GM19035 (cell line): ENCODE data around the gene PLA2G2D.

Experiments
- ATAC-seq: cut with Tn5 transposase; IDR thresholded peaks from one replicate; pipeline ENCODE4 v1.9.1; 2021; ENCODE audit not compliant: unreplicated experiment

PLA2G2D gene

DNA sequence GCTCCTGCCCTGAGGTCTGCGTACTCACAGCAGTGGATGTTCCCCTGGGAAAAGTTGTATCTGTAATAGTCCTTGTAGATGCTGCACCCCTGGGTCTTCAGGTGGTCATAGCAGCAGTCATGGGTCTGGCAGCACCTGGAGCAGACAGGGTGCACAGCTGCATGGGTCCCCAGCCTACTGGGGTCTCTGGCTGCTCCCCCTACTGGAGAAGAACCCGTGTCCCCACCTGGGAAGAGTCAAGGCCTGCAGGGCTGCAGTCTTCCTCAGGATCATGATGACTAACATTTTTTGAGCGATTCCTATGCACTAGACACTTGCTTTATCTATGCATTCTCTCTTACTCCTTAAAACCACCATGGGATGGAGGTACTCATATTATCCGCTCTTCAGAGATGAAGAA lies 3.9 kb downstream of the PLA2G2D start:
- ATAC-seq = no peak

DNA sequence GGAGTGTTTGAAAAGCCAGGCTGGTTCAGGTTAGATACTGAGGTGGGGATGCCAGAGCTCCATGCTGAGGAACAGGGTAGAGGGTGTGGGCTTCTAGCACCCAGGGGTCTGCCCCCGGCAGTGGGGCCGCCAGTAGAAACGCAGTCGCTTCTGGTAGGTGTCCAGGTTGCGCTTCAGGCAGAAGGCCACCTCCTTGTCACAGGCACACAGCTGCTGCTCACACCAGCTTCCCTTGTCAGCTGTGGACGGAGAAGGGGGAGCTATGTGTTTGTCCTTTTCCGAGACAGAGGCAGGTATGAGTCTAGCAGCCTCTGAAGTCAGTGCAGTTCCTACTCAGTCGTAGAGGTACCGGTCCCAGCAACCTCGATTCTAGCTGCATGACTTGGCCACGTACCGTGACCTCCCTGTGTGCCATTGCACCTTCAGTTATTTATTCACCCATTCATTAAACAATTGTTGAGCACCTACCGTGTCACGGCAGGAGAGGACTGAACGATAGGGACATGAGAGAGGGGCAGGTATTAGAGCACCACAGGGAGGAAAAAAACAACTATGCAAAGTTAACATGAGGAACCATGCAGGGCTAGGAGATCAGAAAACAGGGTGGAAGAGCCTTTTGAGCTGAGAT lies 5.2 kb downstream of the PLA2G2D start:
- no peak for ATAC-seq

DNA sequence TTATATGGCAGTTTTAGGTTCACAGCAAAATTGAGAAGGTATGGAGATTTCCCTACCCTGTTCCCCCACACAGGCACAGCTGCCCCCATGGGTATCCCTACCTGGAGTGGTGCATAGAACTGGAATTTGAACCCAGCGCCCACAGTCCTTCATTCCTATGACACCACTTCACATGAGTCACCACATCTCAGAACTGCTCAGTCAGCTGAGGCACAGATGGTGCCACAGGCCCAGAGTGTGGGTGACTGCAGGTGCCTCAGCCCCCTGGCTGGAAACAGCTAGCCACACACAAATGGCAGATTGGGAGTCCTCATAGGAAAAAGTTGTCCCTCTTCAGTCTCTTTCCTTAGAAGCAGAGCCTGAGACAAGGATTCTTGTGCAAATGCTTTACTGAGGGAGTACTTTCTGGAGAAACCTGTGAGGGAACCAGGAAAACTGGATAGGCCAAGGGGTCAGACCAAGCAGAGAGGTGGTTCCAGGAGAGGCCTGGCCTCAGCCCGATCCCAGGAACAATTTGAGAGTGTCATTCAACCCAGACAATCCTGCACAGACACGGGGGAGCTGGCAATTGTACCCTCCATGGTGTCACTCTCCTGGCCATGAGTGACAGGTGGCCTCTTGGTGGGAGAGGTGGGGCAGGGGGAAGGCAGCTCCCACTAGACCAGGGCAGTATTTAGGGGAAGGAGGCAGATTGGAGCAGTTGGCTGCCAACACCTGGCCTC lies 6.9 kb downstream of the PLA2G2D start:
- ATAC-seq = no peak

DNA sequence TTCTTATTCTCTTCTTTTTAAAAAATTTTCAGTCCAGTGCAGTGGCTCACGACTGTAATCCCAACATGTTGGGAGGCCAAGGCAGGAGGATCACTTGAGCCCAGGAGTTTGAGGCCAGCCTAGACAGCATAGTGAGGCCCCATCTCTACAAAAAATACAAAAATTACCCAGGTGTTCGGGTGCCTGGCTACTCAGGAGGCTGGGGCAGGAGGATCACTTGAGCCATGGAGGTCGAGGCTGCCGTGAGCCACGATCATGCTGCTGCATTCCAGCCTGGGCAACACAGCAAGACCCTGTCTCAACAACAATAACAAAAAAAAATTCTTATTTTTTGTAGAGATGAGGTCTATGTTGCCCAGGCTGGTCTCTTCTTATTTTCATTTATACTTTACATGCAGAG lies 7.9 kb downstream of the PLA2G2D start:
- no peak for ATAC-seq

DNA sequence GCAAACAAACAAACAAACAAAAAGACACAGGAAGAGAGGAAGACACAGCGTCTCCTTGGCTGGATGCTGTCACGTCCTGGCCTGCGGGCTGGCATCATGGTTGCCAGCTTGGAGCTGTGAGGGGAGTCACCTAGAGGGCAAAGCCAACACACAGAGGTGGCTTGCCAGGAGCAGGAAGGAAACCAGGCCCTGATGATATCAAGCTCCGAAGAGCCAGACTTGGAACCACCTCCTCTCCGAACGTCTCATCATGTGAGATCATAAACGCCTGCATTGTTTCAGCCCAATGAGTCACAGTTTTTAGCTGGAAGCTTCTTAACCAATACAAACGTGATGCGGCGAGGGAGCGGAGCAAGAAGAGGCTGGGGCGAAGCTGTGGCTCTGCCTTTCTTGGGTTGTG lies 8.7 kb downstream of the PLA2G2D start:
- ATAC-seq = no peak

DNA sequence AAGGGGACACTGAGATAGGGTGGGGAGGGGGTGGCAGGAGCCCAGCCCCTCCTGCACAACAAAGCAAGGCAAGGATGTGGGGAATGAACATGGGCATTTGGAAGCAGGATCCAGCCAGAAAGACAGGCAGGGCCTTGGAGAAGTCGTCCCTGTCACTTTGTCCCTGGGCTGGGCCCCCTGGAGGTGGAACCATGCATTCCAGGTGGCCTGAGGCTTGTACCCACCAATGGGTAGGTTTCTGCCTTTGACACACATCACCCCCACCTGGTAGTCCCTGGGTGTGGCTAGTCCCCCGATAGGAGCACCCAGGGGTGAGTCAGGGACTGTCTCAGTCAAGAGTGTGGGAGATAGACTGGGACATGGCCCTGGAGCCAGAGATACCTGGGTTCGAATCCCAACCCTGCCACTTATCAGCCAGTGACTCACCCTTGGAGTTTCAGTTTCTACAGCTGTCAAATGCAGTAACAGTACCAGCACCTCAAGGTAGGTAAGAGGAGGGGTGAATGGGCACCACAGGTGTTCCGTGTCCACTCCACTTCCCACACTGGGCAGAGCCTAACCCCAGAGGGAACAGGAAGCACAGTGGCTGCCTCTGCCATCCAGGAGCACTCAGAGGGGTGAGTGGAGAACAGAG lies 10.0 kb downstream of the PLA2G2D start:
- ATAC-seq = no peak

DNA sequence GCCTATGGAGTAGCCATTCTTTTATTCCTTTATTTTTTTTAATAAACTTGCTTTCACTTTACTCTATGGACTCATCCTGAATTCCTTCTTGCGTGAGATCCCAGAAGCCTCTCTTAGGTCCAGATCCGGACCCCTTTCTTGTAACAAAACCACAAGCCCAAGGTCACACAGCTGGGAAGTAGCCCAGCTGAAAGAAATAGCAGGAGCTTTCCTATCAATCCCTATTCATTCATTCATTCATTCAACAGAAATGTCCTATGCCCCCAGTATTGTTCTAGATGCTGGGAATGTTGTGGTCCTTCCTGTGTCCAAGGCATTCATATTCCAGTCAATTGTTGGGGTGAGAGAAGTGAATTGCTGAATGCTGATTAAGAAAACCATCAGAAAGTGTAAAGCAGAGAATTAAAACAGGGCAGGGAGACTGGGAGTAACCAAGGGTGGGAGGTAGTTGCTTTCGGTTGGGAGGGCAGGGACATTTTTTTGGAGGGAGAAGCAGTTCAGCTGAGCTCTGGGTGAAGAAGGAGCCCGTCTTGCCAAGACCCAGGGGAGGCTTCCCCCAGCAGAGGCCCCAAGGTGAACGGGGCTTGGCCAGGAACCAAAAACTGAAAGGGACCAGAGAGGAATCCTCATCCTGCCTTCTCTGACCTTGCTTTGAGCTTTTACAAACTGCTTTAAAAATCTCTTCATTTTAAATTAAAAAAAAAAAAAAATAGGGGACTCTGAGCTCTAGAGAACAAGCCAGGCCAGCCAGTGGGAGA lies 10.8 kb downstream of the PLA2G2D start:
- no peak for ATAC-seq

DNA sequence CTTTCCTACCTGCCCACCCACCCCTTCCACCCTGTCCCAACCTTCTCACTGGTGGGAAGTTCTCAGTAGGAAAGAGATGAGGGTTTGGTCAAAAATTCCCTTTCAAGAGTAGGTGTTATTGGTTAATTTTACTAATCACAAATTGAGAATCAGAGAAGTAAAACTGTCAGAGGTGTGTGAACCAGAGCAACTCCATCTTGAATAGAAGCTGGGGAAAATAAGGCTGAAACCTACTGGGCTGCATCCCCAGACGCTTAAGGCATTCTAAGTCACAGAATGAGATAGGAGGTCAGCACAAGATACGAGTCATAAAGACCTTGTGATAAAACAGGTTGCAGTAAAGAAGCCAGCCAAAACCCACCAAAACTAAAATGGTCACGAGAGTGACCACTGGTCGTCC lies 11.5 kb downstream of the PLA2G2D start:
- ATAC-seq = no peak

DNA sequence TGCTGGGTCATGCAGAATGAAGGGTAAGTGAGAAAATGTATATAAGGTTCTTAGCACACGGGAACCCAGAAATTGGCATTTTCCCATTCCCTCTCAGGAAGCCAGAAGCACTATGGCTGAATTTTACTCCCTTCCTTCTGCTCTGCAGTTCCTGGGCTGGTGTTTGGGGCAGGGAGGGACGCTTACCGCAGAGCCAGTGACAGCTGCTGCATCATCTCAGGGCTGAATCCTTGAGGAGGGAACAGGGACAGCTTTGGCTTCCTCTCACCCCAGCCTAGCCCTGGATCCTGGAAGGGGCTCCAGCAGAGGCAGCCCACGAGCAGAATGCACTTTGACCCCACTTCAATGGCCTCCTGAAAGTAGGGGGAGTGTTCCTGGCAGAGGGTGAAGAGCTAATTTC lies 12.0 kb downstream of the PLA2G2D start:
- ATAC-seq = no peak

DNA sequence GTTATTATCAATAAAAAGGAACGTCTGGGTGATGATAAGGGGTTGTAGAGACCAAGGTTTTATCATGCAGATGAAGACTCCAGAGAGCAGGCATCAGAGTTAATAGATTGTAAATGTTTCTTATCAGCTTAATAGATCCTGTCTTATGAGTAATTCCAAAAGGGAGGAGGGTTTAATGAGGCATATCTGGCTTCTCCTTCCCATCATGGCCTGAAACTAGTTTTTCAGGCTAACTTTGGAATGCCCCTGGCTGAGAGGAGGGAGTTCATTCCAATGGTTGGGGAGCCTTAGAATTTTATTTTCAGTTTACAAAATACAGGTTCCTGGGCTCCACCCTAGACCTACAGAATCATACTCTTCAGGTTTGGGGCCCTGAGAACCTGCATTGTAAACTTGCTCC lies 13.5 kb downstream of the PLA2G2D start:
- ATAC-seq = no peak

DNA sequence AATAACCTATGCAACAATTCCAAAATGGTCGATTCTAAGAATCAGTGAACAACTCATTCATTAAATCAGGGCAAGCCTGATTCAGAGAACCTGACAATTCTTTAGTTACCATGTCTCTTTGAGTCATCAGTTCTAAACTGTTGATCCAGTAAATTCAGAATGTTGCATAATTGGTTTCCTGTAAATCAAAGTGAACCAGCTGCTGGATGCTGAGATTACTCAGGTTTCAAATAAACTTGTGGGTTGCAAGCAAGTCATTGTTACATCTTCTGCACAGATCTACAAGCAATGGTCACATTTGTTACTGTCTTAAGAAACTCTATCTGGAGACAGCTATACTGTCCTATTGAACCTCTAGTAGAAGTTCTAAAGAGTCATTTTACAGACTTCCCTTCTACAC lies 16.5 kb downstream of the PLA2G2D start:
- no peak for ATAC-seq

DNA sequence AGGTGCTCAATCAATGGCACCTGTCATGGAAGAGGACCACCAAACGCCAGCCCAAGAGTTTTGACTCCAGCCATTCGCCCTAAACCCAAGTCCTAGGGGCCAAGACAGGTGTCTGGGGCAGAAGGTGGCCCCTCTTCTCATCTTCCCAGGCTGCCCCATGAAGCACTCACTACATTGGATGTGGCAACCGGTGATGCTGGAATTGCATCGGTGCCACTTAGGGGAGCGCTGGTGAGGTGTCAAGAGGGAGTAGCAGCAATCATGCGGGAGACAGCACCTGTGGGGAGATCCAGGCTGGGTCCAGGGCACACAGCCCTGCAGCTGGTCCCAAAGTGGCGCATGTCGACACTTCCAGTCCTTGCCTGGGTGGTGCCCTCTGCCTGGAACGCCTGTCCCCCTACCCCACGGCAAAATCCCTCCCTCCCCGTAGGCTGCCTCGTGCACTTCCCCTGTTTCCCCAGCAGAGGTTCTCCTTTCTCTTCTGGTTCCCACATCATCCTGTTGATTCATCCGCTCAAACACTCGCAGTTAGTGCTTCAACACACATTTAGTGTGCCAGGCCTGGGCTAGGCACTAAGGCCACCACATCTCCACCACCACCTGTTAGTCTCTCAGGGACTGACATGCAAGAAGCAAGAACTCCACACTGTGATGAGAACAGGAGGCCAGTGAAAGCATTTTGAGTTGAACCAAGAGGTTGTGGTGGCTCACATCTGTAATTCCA lies 18.5 kb downstream of the PLA2G2D start:
- ATAC-seq = no peak

DNA sequence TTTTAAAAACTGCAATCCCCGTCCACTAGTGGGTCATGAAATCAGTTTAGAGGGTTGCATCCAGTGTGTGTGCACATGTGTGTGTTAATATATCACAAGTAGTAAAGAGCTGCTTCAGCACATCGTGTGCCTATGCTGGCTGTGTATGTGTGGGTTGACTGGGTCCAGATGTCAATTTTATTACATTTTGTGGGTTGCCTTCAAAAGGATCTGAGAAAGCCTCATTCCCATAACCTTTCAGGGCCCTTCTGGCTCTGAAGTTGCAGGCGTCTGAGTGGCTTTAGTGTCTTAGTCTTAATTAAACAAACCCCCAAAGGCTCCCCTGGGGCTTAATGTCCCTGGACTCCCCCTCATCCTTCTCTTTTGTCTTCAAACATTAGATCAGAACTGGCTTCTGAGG lies 19.8 kb downstream of the PLA2G2D start:
- ATAC-seq = no peak

DNA sequence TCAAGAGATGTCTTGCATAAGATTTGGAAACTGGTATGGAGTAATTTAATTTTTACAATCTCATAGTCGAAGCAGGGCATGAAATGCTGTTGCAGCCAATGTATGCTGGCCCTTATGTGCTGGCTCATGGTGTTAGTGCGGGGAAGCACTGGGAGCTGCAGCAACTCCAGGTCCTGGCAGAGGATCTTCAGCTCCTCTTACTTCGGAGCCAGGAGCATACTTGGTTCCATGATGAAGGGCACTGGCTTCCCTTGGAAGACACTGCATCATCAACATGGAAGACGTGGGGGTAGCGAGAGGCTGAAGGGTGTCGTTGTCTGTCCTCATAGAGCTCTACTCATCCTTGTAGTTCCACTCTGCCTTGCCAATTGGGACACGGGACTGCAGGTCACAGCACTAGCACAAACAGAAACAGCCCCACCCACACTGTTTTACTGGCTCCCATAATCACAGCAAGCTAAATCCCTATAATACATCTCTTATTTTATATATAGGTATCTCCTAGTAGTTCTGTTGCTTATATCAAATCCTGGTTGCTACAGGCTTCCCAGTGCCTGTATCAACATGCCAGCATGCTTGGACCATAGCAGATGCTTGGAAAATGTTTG lies 22.4 kb downstream of the PLA2G2D start:
- no peak for ATAC-seq

DNA sequence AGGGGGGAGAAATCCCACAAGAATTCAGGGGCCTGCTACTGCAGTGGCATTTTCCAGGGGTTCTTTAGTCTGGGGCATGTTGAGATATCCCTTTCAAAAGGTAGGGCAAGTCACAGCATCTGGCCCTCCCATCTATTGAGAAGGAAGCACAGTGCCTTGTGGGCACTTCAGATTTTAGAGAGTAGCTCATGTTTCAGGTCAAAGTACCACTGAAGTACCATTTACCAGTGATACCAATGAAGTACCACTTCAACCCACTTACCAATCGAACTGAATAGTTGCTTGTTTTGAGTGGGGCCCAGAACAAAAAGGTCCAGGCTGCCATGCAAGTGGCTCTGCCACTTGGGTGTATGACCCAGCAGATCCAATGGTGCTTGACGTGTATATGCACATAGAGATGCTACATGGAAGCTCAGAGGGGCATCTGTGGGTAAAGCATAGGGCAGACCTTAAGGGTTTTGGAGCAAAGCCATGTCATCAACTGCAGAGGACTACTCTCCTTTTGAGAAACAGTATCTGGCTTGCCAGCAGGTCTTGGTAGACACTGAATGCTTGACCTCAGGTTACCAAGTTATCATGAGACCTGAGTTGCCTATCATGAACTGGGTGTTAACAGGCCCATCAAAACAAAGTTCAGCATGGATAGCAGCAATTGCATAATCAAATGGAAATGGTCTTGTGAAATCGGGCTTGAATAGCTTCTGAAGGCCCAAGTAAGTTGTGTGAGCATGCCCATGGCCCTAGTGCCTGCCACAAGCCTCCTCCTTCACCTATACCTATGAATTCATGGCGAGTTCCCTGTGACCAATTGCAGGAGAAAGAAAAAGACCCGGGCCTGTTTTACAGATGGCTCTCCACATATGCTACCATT lies 23.5 kb downstream of the PLA2G2D start:
- ATAC-seq = no peak

DNA sequence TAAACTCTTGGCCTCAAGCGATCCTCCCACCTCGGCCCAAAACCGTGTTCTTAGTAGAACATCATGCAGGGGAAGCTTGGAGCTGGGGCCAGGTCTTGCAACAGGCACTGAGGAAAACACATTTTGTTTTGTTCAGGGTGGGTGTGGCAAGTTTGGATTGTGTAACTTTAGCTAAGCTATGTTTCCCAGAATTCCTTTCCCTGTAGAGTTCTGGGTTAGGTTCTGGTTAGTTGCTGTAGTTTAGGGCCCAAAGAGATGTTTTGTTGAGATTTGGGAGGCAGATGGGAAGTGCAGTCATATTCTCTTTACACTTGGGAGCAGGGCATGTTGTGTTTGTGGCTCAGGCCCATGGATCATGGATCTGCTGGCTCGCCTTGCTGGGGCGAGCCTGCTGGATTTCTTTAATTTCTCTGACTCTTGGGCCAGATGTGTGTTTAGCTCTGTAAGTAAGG lies 25.4 kb downstream of the PLA2G2D start:
- ATAC-seq = no peak

DNA sequence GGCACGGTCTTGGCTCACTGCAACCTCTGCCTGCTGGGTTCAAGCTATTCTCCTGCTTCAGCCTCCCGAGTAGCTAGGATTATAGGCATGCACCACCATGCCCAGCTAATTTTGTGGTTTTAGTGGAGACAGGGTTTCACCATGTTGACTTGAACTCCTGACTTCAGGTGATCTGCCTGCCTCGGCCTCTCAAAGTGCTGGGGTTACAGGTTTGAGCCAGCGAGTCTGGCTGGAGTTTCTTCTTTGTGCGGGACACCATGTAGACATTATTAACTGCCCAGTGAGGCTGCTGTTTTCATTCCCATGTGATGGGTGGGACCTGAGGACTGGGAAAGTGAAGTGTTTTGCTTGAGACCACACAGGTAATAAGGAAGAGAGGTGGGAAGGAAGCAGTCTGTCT lies 26.0 kb downstream of the PLA2G2D start:
- ATAC-seq = no peak

DNA sequence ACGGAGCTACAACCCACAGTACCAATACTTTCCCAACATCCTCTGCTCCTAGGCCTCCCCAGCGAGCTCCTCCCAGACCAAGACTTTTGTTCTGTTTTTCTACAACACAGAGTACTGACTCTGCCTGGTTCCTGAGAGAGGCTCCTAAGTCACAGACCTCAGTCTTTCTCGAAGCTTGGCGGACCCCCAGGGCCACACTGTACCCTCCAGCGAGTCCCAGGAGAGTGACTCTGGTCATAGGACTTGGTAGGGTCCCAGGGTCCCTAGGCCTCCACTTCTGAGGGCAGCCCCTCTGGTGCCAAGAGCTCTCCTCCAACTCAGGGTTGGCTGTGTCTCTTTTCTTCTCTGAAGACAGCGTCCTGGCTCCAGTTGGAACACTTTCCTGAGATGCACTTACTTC lies 28.7 kb downstream of the PLA2G2D start:
- ATAC-seq = no peak

DNA sequence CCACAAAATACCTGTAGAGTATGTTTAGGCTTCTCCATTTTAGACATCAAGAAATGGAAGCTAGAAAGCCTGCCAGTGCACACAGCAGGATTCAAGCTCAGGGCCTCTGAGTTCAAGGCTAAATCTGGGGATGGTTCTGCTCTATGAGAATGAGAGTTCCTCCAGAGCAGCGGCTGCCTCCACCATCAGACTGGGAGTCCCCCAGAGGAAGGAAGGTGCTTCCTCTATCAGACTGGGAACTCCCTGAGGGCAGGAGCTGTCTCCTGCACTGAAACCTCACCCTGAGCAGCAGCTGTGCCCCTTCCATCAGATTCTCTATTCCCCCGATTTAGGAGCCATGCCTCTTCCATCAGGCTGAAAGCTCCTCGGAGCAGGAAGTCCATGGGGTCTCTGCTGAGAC lies 29.2 kb downstream of the PLA2G2D start:
- ATAC-seq = no peak
